ENCODE results near the gene FOXO3.

Gene FOXO3

DNA sequence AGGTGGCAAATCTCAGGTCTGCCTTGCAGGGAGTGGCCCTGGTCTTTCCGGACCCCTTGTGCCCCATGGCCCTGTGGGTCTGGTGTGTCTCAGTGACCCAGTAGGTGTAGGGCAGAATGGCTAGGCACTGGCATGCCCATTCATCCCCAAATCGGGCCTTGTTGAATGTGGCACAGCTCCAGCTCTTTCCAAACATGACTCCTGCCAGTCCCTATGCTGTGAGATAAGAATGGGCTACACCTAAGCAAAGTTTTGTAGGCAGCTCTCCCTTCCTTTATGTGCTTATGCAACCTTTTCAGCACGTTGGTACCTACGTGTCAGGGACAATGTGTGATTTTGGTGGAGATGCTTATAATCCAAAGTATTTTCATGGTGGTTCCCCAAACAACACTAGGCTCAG is 33.9 kb downstream of the FOXO3 start:
- DNase-seq: no peak

DNA sequence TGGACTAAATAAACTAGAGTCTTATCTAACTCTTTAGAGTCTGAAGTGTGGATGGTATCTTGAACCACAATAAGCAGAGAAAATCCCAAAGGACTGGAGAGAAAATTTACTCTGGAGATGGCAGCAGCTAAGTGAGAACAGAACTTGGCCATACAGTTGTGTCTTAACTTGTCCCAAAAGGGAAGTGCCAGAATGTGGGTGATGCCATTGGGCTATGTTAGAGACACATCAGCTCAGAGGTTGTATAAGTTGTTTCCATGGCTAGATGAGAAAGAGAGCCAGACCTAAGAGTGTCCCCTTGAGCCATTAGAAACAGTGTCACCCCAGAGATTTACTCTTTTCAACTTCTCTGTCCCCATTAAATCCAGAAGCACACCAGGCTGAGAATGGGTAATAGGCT is 36.2 kb downstream of the FOXO3 start:
- no peak for DNase-seq

DNA sequence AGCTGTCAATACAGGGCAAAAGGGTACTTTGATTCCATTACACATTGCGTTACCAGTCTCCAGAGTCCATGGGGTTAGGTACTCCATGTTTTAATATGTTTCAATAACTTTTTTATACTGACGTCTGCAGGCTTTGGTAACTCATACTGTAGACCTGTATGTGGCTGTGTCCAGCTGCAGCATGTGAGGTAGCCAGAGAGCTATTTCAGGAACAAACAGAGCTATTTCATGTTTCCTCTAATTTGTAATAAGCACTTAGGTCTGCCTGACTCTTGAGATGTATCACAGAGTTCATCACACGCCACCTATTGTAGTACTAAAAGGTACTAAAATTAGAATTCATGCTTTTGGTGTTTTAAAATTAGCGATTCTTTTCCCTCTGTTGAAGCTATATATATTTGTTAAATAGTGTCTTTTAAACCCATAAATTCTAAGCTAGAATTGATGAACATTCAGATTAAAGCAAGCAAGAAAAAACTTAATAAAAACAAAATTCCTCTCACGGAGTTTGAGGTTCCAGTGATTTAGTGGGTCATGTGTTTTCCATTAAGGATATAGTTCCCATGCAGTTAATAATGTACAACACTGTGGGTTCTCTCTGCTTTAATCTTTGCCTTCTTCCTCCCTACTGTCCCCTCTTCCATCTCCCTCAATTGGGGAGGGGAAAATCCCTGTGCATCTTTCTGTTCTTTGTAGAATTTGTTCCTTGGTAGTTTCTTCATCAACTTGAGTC is 37.0 kb downstream of the FOXO3 start:
- no peak for DNase-seq

DNA sequence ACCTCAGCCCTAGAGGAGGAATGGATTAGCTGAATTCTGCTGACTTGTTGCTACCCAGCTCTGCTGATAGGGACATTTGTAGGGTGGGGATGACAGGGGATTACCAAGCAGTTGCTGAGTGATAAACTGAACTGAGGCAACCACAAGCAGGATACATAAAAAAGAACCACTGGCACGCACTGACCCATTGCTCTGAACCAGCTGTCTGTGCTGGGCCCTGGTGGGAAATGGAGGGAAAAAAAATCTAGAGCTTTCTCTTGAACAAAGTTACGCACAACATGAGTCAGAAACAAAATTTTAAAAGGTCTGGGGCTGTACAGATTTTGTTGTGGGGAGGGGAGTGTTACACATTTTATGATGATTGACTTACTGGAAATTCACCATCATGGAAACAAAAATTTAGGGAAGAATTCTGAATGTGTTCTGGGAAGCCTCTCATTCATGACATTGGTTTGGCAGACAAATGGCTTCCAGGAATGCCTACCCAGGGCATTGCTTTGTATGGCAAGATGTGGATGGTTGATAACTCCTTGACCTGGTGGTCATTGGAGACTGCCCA is 37.7 kb downstream of the FOXO3 start:
- no peak for DNase-seq

DNA sequence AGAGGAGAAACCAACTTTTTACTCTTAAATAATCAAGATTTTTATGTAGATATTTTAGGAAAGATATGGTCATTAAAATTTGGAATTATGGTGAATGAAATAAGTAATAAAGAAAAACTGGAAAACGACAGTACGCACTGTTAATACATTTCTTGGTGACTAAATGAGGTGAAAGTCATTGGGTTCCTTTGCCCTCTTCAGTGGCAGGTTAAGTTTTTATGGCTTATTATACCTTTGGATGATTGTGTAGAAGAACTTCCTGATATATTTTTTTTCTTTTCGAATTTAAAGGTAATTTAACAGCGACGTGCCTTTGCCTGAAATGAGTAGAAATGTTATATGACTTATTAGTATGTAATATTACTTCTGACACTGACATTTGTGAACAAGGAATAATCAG is 43.4 kb downstream of the FOXO3 start:
- no peak for DNase-seq

DNA sequence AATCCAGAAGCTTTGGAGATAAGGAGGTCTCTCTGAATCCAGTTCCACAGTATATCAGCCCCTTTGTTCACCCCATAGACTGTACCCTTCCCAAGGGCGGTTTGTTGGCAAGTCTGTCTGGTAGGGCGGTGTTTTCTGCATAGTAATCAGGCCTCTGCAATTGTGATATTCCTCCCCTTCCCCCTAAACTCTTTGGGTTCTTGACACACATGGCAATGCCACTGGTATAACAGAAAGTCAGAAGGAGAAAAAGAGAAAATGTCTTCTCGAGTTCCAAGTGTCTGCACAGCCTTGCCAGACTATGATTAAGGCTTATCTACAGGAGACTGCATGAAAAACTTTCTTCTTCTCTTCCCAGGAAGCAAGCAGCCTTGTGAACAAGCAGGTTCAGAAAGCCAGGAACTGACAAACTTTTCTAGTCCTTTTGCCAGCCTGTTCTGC is 45.6 kb downstream of the FOXO3 start:
- no peak for DNase-seq

DNA sequence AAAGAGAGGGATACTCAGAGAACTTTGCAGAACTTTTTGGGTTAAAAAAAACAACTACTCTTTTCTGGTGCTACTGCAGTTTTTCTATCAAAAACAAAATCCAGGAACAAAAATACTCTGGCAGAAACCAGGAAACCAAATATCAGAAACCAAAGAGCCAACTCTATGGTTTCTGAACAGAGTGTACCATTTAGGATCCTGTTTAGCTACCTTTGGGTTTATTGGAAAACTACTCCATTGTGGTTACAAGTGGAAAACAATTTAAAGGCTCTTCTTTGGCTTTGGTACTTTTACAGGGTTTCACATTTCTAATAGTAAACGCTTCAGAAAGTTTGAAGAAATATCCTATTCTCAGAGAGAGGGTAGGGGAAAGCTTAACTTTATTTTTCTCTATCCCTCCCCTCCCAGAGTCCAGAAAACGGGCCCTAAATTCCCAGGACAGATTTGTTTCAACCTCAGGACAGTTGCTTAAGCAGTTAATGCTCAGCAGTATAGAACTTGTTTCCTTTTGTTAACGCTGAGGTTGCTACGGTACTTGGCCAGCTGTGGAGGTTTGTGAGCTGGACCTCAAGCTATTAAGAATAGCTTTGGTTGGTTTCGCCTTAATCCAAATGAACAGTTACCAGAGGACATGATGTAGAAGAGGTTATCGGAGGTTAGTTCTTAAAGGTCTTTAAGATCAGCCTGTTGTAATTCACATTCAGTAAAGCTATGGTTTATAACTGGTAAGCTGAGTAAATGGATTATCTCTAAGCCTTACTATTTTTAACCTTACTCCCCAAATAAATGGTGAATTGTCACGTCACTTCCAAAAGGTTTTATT is 47.9 kb downstream of the FOXO3 start:
- DNase-seq: no peak

DNA sequence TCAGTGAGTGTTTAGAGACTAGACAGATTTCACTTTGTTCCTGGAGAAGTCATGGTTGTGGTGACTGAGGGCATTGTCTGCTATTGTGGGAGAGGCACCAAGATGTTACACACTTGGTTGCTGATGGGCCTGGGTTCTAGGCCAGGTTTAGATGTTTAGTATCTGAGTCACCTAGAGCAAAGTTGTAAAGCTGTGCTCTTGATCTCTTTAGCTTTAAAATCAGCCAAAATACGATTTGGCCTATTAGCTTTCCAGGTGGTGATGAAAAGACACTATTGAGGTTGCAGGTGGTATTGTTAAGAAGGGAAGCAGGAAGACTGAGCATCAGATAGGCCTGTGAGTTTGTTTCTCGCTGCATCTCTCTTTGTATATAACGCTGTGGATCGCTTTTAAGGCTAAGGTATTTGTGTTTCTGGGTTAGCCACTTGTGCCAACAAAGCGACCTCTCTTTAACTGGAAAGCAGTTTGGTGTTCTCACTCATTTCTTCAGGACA is 48.6 kb downstream of the FOXO3 start:
- DNase-seq: no peak

DNA sequence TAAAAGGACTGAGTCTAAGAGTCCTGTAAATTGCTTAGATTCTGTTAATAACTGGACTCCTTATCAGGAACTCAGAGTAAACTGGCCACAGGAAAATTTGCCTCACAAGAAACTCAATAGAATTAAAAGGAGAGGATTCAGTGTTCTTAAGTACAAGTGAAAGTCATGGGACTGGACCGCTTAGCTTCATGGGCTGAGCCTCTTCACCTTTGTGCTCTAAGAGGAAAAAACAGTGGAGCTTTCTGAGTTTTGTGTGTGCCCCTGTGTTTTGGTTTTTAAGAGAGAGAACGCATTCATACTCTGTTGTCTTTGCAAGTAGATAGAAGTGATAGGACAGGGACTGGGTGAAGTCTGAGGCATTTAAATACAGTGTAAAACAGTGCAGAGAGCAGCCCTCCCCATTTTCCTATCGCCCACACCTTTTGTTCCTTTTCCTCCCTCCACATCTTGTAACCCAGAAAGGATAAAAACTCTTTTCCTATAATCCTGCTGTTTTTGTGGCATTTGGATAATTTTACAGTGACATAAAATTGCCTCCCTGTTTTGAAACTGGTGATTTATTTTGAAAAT is 49.6 kb downstream of the FOXO3 start:
- no peak for DNase-seq

DNA sequence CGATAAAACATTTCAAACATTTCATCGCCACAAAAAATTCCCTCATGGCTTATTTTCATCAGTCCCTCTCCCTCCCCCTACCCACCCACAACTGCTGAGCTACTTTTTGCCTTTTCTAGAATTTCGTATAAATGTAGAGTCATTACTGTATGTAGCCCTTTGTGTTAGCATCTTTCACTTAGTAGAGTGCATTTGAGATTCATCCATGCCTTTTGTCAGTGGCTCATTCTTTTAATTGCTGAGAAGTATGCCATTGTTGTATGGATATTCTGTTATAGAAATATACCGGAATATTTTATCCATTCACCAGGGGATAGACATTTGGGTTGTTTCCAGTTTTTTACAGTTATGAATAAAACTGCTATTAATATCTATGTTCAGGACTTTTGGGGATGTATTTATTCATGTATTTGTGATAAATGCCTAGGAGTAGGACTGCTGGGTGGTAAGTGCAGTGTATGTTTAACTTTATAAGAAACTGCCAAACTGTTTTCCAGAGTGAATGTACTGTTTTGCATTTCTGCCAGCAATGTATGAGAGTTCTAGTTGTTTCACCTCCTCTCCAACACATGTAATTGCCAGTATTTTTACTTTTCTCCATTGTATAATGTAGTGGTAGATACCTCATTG is 50.4 kb downstream of the FOXO3 start:
- no peak for DNase-seq

DNA sequence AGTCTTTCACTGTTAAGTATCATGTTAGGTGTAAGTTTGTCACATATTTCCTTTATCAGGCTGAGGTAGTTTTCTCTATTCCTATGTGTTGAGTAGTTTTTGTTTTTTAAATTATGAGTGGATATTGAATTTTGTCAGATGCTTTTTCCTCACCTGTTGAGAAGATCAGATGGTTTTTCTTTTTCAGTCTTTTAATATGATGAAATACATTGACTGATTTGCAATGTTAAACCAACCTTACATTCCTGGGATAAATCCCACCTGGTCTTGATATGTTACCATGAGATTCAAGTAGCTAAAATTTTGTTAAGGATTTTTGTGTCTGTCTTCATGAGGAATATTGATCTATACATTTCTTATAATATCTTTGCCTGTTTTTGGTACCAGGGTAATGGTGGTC is 52.1 kb downstream of the FOXO3 start:
- no peak for DNase-seq

DNA sequence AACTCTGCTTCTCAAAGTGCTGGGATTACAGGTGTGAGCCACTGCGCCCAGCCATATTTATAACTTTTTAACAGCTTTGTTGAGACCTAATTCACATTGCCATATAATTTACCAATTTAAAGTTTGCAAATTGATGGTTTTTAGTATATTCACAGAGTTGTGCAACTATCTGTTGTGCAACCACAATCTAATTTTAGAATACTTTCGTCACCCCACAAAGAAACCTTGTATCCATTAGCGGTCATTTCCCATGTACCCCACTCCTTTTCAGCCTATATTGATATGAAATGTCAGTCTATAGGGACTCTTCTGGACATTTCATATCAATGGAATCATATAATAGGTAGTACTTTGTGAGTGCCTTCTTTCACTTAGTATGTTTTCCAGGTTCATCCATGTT is 55.8 kb downstream of the FOXO3 start:
- DNase-seq: no peak

DNA sequence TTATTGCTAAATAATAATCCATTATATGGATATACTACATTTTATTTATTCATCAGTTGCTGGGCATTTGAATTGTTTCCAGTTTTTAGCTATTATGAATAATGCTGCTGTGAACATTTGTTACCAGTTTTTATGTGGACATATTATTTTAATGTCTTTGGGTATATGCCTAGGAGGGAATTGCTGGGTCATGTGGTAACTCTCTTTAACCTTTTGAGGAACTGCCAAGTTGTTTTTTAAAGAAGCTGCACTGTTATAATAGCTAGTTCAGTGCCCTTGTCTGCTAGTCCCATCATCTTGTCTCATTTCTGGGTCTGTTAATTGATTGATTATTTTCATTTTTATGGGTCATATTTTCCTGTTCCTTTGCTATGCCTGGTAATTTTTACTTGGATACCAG is 56.3 kb downstream of the FOXO3 start:
- no peak for DNase-seq

DNA sequence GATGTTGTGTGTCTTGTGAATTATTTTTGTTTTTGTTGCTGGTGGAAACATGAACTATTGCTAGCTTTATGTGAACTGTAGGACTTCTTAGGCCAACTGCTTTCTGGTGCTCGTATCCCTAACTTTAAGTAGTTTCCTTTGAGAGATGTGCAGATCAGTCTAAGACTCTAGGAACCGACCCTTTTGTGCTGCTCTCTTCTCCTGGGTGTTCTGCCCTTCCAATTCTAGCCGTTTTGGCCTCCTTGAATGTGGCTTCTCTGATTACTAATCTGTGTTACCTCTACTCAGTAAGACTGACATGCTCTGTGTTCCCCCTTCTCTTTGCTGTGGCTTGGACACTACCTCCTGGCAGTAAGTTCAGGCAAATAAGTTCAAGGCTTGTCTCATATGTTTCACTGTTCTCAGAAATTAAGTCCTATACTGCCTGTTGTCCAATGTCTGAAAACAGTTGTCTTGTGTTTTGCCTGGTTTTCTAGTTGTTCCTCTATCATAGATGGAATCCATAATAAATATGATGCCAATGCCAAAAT is 58.0 kb downstream of the FOXO3 start:
- no peak for DNase-seq

DNA sequence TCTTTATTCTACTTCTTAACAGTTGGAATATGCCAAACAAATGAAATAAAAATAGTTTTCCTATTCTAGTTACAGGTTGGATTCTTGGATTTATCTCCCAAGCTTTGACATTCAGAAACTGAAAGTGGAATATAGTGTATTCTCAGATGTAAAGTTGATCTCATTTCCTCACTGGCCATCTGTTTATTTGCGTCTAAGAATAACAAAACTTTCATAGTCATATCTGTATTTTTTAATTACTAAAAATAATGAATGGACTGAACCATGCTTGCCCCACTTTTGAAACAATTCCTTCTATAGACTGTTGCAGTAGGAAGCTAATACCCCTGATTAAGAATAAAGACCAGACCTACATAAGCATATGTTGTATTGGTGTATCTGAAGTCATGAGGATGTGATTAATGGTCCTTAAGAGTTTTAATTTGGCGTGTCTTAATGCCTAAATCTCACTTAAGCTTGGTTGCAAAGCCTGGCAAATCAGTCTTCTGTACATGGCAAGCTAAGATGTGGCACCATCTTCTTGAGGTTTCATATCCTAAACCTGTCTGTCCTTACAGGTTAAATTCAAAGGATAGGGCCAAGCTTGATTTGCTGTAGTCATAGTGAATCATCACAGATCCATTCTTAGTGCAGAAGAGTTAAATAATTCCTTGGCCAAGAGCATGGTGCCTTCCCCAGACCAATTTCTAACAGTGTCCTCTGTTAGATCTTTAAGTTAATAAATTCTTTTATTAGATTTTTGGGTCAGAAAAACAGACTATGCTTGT is 58.9 kb downstream of the FOXO3 start:
- no peak for DNase-seq

DNA sequence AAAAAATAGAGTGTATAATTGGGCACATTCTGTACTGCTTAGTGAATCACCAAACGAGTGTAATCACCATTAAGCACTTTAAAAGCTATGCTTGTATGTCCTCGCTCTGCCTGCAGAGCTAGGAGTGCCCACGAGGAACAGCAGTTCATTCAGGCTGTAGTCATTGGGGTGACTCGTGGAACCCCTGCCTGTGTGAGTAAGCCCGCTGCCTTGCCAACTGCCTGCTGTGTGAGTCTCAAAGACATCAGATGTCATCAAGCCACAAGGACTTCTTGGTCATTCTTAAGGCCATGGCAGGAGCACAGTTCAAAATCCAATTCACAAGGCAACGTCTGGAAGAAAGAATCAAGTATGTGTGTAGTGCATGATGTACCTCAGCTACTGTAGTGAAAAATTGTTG is 60.4 kb downstream of the FOXO3 start:
- no peak for DNase-seq

DNA sequence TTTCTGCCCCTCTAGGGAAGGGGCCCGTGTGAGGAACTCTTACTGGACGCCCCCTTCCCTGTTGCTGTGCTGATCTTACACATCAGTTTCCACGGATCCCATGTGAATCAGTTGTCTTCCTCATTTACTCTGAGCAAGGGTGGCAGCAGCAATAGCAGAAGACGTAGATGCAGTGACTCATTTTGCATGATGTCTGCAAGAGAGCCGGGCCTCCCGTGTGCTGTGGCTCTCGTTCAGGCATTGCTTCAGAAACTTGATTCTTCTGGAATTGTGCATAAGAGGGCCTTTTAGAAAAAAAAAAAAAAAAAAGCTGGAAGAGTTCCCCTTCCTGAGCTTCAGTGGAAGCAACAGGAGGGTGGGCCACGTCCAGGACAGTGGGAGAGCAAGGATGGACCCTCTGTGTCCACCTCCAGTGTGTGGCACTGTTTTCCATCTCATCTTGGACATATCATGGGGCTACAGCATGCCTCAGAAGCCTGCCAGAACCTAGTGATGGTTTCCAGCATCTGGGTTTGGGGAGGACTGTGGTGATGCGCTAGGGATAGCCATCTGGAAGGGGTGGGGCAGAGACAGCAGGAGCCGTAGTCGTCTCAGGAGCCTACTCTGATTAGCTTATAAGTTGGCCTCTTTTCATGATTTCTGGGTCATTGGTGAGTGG is 62.1 kb downstream of the FOXO3 start:
- DNase-seq: no peak

DNA sequence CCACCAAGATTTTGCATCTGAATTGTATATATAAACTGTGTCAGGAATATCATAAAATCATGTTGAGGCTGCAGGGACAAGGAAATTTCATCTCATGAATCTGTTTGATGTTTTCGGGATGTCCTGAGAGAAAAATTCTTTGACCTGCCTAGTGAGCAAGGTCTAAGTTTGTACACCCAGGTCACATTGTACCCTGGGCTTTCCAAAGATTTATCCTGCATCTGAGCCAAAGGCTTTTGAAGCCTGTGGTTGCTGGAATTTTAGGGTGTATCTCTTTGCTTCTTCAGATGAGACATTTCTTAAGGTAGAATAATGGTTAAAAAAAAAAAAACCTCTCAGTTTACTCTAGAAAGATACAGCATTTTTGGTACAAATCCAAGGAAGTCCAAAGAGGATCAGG is 63.3 kb downstream of the FOXO3 start:
- no peak for DNase-seq

DNA sequence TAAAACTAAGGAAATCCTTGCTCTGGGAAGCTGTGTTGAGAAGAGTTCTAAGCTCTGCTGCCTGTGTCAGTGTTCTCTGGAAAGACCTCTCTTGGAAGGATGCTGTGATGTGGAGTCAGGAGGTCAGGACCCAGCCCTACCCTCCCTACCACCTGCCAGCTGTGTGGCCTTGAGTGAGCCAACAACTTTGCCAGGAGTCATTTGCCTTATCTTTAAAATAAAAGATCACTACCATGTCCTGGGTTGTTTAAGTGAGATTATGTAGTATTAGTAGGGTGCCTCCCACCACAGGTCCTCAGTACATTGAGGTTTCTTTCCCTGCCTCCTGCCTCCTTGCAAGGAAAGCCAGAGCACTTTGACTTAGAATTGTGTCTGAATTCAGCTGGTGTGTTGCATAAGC is 64.9 kb downstream of the FOXO3 start:
- DNase-seq: no peak

DNA sequence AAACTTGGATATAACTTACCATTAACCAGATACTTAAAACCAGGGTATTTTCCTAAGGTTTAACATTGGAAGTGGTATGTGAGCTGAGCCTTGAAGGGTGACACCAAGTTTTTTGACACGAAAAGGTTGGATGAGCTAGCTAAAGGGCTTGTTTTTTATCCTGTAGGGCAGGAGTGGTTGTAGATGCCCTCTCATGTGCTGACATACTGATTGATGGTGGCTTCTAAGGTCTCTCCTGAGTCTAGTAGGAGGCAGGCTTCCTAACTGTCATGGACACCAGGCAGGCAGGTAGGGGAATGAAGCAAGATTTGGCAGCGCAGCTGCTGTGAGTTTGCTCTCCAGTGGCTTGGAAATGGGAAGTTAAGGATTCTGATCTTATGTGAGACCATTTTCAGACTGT is 66.1 kb downstream of the FOXO3 start:
- DNase-seq: no peak

Data from right kidney (tissue), 1 donor.